Inflammatory macrophage (primary cell): ENCODE measurements around the gene DISC1.
A peak's percentile ranks its signal among the peaks of the same experiment; 100 is the strongest.
"Not testable (repeated sequence)": the region's sequence is repeated elsewhere in the genome, so short reads cannot be mapped to it uniquely, and the experiment has no call there.

ENCODE experiments used
- DNase-seq, 2 donors: peaks; one replicate each; pipeline ENCODE4 v3.0.0-alpha.2; 2020 to 2022

Gene DISC1

GRCh38 chr1:231966983-231967382 lies 340.4 kb downstream of the DISC1 start:
- no peak for DNase-seq

- DNase-seq = no peak
Observed at GRCh38 chr1:231969076-231969475, 342.5 kb downstream of the DISC1 start.

GRCh38 chr1:231969761-231970160 lies 343.2 kb downstream of the DISC1 start:
- not testable (repeated sequence) for DNase-seq

GRCh38 chr1:231970684-231971083 lies 344.1 kb downstream of the DISC1 start:
- peak; percentile 89 to 92 for DNase-seq

- peak; percentile 71 to 76 for DNase-seq
Observed at GRCh38 chr1:231971397-231972110, 345.0 kb downstream of the DISC1 start.

- no peak for DNase-seq
Observed at GRCh38 chr1:231972111-231972445, 345.5 kb downstream of the DISC1 start.

GRCh38 chr1:231973830-231974229 lies 347.2 kb downstream of the DISC1 start:
- DNase-seq = peak; percentile 43 to 65

GRCh38 chr1:231976231-231976630 lies 349.6 kb downstream of the DISC1 start:
- DNase-seq = peak; percentile 14 to 53

- no peak for DNase-seq
Observed at GRCh38 chr1:231981675-231982074, 355.1 kb downstream of the DISC1 start.

GRCh38 chr1:231982871-231983587 lies 356.4 kb downstream of the DISC1 start:
- DNase-seq = no peak

- no peak for DNase-seq
Observed at GRCh38 chr1:231983588-231984193, 357.1 kb downstream of the DISC1 start.

GRCh38 chr1:231985296-231986023 lies 358.9 kb downstream of the DISC1 start:
- DNase-seq = no peak

- no peak for DNase-seq
Observed at GRCh38 chr1:231986631-231987336, 360.2 kb downstream of the DISC1 start.

- DNase-seq = peak; percentile 32 to 59
Observed at GRCh38 chr1:231990388-231990787, 363.8 kb downstream of the DISC1 start.

- DNase-seq = no peak
Observed at GRCh38 chr1:231991231-231991630, 364.6 kb downstream of the DISC1 start.

GRCh38 chr1:231993968-231994455 lies 367.4 kb downstream of the DISC1 start:
- no peak for DNase-seq

GRCh38 chr1:231998791-231999190 lies 372.2 kb downstream of the DISC1 start:
- DNase-seq = no peak

- no peak for DNase-seq
Observed at GRCh38 chr1:232005300-232005699, 378.7 kb downstream of the DISC1 start.

- peak; percentile 19 to 53 for DNase-seq
Observed at GRCh38 chr1:232009741-232010140, 383.2 kb downstream of the DISC1 start.

GRCh38 chr1:232011961-232012360 lies 385.4 kb downstream of the DISC1 start:
- no peak for DNase-seq

GRCh38 chr1:232012773-232013386 lies 386.3 kb downstream of the DISC1 start:
- DNase-seq = peak; percentile 45 to 56

- DNase-seq = no peak
Observed at GRCh38 chr1:232014941-232015340, 388.4 kb downstream of the DISC1 start.
